Neural cell (in vitro differentiated cells): ENCODE measurements around the gene DIP2C. TPM values are rescaled to one million over a fixed set of nuclear protein-coding genes. Genes with fewer than 3 reads are reported as not detected.

Source experiments
- H2AFZ ChIP-seq: fragments of 200-600, 300-800 bp; sonication (generic), shearing (Covaris generic); 2 replicates; pipeline ENCODE4 v1.6.0; 2014; ENCODE audit warnings: low read depth, mild to moderate bottlenecking, antibody characterized with exemption, low read length, moderate library complexity
- H3F3A ChIP-seq: fragments of 200-600 bp; shearing (Covaris generic); 2 replicates; pipeline ENCODE4 v1.6.1; 2016; ENCODE audit warnings: mild to moderate bottlenecking, moderate library complexity, mixed read lengths, antibody characterized with exemption, low read length; ENCODE audit not compliant: insufficient read depth, poor library complexity, severe bottlenecking
- H3K27ac ChIP-seq: fragments of 200-600, 300-800 bp; sonication (generic), shearing (Covaris generic); 2 replicates; pipeline ENCODE4 v1.5.1; 2014; ENCODE audit warnings: mild to moderate bottlenecking, low read length, moderate library complexity
- H3K27me3 ChIP-seq: fragments of 300-800, 200-600 bp; sonication (generic), shearing (Covaris generic); 2 replicates; pipeline ENCODE4 v1.6.0; 2014; ENCODE audit warnings: mild to moderate bottlenecking, low read depth, low read length, moderate library complexity; ENCODE audit not compliant: insufficient read depth
- H3K36me3 ChIP-seq: fragments of 300-800, 200-600 bp; sonication (generic), shearing (Covaris generic); 2 replicates; pipeline ENCODE4 v1.5.1; 2014; ENCODE audit warnings: mild to moderate bottlenecking, antibody characterized with exemption, low read length, moderate library complexity; ENCODE audit not compliant: insufficient read depth
- H3K4me2 ChIP-seq: fragments of 300-800, 200-600 bp; sonication (generic), shearing (Covaris generic); 2 replicates; pipeline ENCODE4 v1.6.0; 2014; ENCODE audit warnings: mild to moderate bottlenecking, low read length
- H3K4me3 ChIP-seq: fragments of 300-800, 200-600 bp; sonication (generic), shearing (Covaris generic); 2 replicates; pipeline ENCODE4 v1.5.1; 2014; ENCODE audit warnings: mild to moderate bottlenecking, low read length, moderate library complexity
- H3K79me2 ChIP-seq: fragments of 200-600 bp; shearing (Covaris generic); replicated peaks from 2 replicates; pipeline ENCODE4 v1.6.0; 2014; ENCODE audit warnings: mild to moderate bottlenecking, low read length, moderate library complexity; ENCODE audit not compliant: insufficient read depth
- H3K9ac ChIP-seq: fragments of 300-800, 200-600 bp; sonication (generic), shearing (Covaris generic); 2 replicates; pipeline ENCODE4 v1.6.1; 2016; ENCODE audit warnings: mild to moderate bottlenecking, low read length, mixed read lengths
- H3K9me2 ChIP-seq: fragments of 200-600 bp; shearing (Covaris generic); 2 replicates; pipeline ENCODE4 v1.6.1; 2016; ENCODE audit warnings: mild to moderate bottlenecking, low read length, mixed read lengths; ENCODE audit not compliant: insufficient read depth
- H3K9me3 ChIP-seq: fragments of 200-600, 300-800 bp; sonication (generic), shearing (Covaris generic); 2 replicates; pipeline ENCODE4 v1.6.1; 2016; ENCODE audit warnings: mild to moderate bottlenecking, mixed run types, low read length, moderate library complexity, mixed read lengths
- H4K20me1 ChIP-seq: fragments of 200-600 bp; shearing (Covaris generic); 2 replicates; pipeline ENCODE4 v1.6.1; 2016; ENCODE audit warnings: mild to moderate bottlenecking, mixed run types; ENCODE audit not compliant: insufficient read depth
- CTCF ChIP-seq: fragments of 450-650 bp; IDR thresholded peaks from 2 replicates; pipeline ENCODE4 v1.5.1; 2014; ENCODE audit warnings: antibody characterized with exemption, mild to moderate bottlenecking, moderate library complexity; ENCODE audit not compliant: poor library complexity, severe bottlenecking
- EP300 ChIP-seq: fragments of 450-650 bp; conservative IDR thresholded peaks from 2 replicates; pipeline ENCODE4 v1.6.1; 2014; ENCODE audit warnings: antibody characterized with exemption, mild to moderate bottlenecking, moderate library complexity; ENCODE audit not compliant: poor library complexity, severe bottlenecking
- EZH2 ChIP-seq: fragments of 200-600, 300-800 bp; shearing (Covaris generic), sonication (generic); IDR thresholded peaks from 2 replicates; pipeline ENCODE4 v1.6.1; 2014; ENCODE audit warnings: antibody characterized with exemption, low read length, borderline replicate concordance, mild to moderate bottlenecking; ENCODE audit not compliant: insufficient read depth, poor library complexity, severe bottlenecking
- MXI1 ChIP-seq: fragments of 450-650 bp; conservative IDR thresholded peaks from 2 replicates; pipeline ENCODE4 v1.6.1; 2014; ENCODE audit warnings: antibody characterized with exemption, mild to moderate bottlenecking; ENCODE audit not compliant: poor library complexity, severe bottlenecking
- POLR2AphosphoS5 ChIP-seq: IDR thresholded peaks from 2 replicates; pipeline ENCODE4 v1.6.1; 2012
- RAD21 ChIP-seq: fragments of 450-650 bp; conservative IDR thresholded peaks from 2 replicates; pipeline ENCODE4 v1.6.1; 2014; ENCODE audit warnings: antibody characterized with exemption, mild to moderate bottlenecking, moderate library complexity
- REST ChIP-seq: IDR thresholded peaks from 2 replicates; pipeline ENCODE4 v1.6.1; 2012; ENCODE audit warnings: borderline replicate concordance
- SMC3 ChIP-seq: fragments of 450-650 bp; conservative IDR thresholded peaks from 2 replicates; pipeline ENCODE4 v1.6.1; 2014; ENCODE audit warnings: antibody characterized with exemption, mild to moderate bottlenecking, moderate library complexity; ENCODE audit not compliant: poor library complexity
- TAF1 ChIP-seq: IDR thresholded peaks from 2 replicates; pipeline ENCODE4 v1.6.1; 2012; ENCODE audit warnings: low read depth
- polyA plus RNA-seq: library from polyadenylated mRNA; depleted of rRNA; stranded (reverse); fragments of >200 nt; gene quantifications from 2 replicates; pipeline ENCODE4 v1.2.3, GENCODE V29; 2014

DIP2C gene
- polyA plus RNA-seq, 1 donor from 2014 or later = 24.1 TPM

- no peak overlapping the region for H3K27ac ChIP-seq
- no peak overlapping the region for H3K4me2 ChIP-seq
- H3K79me2 ChIP-seq = no peaks in the 10 kb centered on the region
- H3F3A ChIP-seq = no peaks in the 10 kb centered on the region
- no peaks in the 10 kb centered on the region for H4K20me1 ChIP-seq
- H3K9ac ChIP-seq = no peak overlapping the region
- no peaks in the 10 kb centered on the region for H3K36me3 ChIP-seq
- no peak for TF ChIP-seq REST
- no peak for TF ChIP-seq SMC3
- no peak for TF ChIP-seq EP300
- TF ChIP-seq MXI1 = no peak
- no peak for TF ChIP-seq TAF1
- TF ChIP-seq CTCF = no peak
- TF ChIP-seq RAD21 = no peak
- TF ChIP-seq POLR2AphosphoS5 = no peak
- TF ChIP-seq EZH2 = no peak
- H3K4me3 ChIP-seq = no peak overlapping the region
- no peaks in the 10 kb centered on the region for H3K9me2 ChIP-seq
- no peaks in the 10 kb centered on the region for H3K9me3 ChIP-seq
- no peaks in the 10 kb centered on the region for H3K27me3 ChIP-seq
- H2AFZ ChIP-seq = no peak overlapping the region
These were observed 419.9 kb downstream of the DIP2C start for GRCh38 chr10:269440-270074.

GRCh38 chr10:267705-268104, 421.8 kb downstream of the DIP2C start:
- Histone ChIP-seq H3K9me3 (no peaks in the 10 kb centered on the region), H4K20me1 (no peaks in the 10 kb centered on the region), H2AFZ (no peak overlapping the region), H3F3A (no peaks in the 10 kb centered on the region), H3K27ac (no peak overlapping the region), H3K9ac (no peak overlapping the region), H3K36me3 (no peaks in the 10 kb centered on the region), H3K27me3 (no peaks in the 10 kb centered on the region), H3K4me3 (no peak overlapping the region), H3K4me2 (no peak overlapping the region), H3K79me2 (no peaks in the 10 kb centered on the region), H3K9me2 (no peaks in the 10 kb centered on the region)
- TF ChIP-seq SMC3 = no peak
- no peak for TF ChIP-seq CTCF
- TF ChIP-seq REST = no peak
- TF ChIP-seq TAF1 = no peak
- TF ChIP-seq EP300 = no peak
- TF ChIP-seq MXI1 = no peak
- TF ChIP-seq POLR2AphosphoS5 = no peak
- no peak for TF ChIP-seq RAD21
